H9 (cell line): ENCODE results near the gene GNAI1. TPM values are rescaled to one million over a fixed set of nuclear protein-coding genes. Genes with fewer than 3 reads are reported as not detected.

Source experiments
- DNase-seq: peaks from one replicate; pipeline ENCODE4 v3.0.0-alpha.2; 2017
- H2AFZ ChIP-seq: one replicate; pipeline ENCODE4 v1.6.1; 2013; ENCODE audit warnings: mild to moderate bottlenecking, low read length, control low read depth, moderate library complexity
- H2AK5ac ChIP-seq: 2 replicates; pipeline ENCODE4 v1.6.1; 2013; ENCODE audit warnings: low read length, control low read depth, mixed read lengths; ENCODE audit not compliant: insufficient read length
- H2BK120ac ChIP-seq: one replicate; pipeline ENCODE4 v1.6.1; 2013; ENCODE audit warnings: low read depth, mild to moderate bottlenecking, low read length, control low read depth, inconsistent platforms; ENCODE audit not compliant: poor library complexity, severe bottlenecking
- H2BK12ac ChIP-seq: 2 replicates; pipeline ENCODE4 v1.6.1; 2013; ENCODE audit warnings: low read length, control low read depth, mixed read lengths, low read depth; ENCODE audit not compliant: insufficient read length
- H2BK15ac ChIP-seq: 2 replicates; pipeline ENCODE4 v1.6.1; 2013; ENCODE audit warnings: low read depth, low read length, control low read depth
- H2BK20ac ChIP-seq: one replicate; pipeline ENCODE4 v1.6.1; 2013; ENCODE audit warnings: low read depth, mild to moderate bottlenecking, low read length, control low read depth, inconsistent platforms; ENCODE audit not compliant: poor library complexity, severe bottlenecking
- H2BK5ac ChIP-seq: 2 replicates; pipeline ENCODE4 v1.6.1; 2013; ENCODE audit warnings: low read length, control low read depth, mixed read lengths; ENCODE audit not compliant: insufficient read length
- H3K14ac ChIP-seq: 2 replicates; pipeline ENCODE4 v1.6.1; 2013; ENCODE audit warnings: low read length, control low read depth; ENCODE audit not compliant: insufficient read depth
- H3K18ac ChIP-seq: 2 replicates; pipeline ENCODE4 v1.6.1; 2013; ENCODE audit warnings: low read depth, mild to moderate bottlenecking, mixed read lengths, low read length, control low read depth; ENCODE audit not compliant: insufficient read length
- H3K23ac ChIP-seq: 2 replicates; pipeline ENCODE4 v1.6.1; 2013; ENCODE audit warnings: low read length, control low read depth, mixed read lengths, low read depth; ENCODE audit not compliant: insufficient read length
- H3K23me2 ChIP-seq: 2 replicates; pipeline ENCODE4 v1.6.1; 2013; ENCODE audit warnings: low read depth, mild to moderate bottlenecking, mixed read lengths, low read length, control low read depth; ENCODE audit not compliant: insufficient read length, poor library complexity, severe bottlenecking
- H3K27ac ChIP-seq: 2 replicates; pipeline ENCODE4 v1.5.1; 2013; ENCODE audit warnings: low read length, control low read depth, mixed read lengths, low read depth; ENCODE audit not compliant: insufficient read length
- H3K27me3 ChIP-seq: 2 replicates; pipeline ENCODE4 v1.6.1; 2013; ENCODE audit warnings: low read length, control low read depth, inconsistent platforms; ENCODE audit not compliant: insufficient read depth
- H3K4ac ChIP-seq: 2 replicates; pipeline ENCODE4 v1.6.1; 2013; ENCODE audit warnings: low read depth, mild to moderate bottlenecking, control low read depth, inconsistent platforms, low read length, moderate library complexity
- H3K4me1 ChIP-seq: 2 replicates; pipeline ENCODE4 v1.6.1; 2013; ENCODE audit warnings: low read length, control low read depth, inconsistent platforms; ENCODE audit not compliant: insufficient read depth
- H3K4me2 ChIP-seq: 2 replicates; pipeline ENCODE4 v1.6.1; 2013; ENCODE audit warnings: low read length, control low read depth, mixed read lengths; ENCODE audit not compliant: insufficient read length, insufficient read depth
- H3K56ac ChIP-seq: 2 replicates; pipeline ENCODE4 v1.6.1; 2013; ENCODE audit warnings: low read depth, mild to moderate bottlenecking, mixed read lengths, low read length, control low read depth; ENCODE audit not compliant: insufficient read length
- H3K79me1 ChIP-seq: 2 replicates; pipeline ENCODE4 v1.6.1; 2013; ENCODE audit warnings: low read depth, mild to moderate bottlenecking, moderate library complexity, low read length, control low read depth, inconsistent platforms; ENCODE audit not compliant: insufficient read depth, poor library complexity, severe bottlenecking
- H3K79me2 ChIP-seq: 2 replicates; pipeline ENCODE4 v1.6.1; 2013; ENCODE audit warnings: low read length, control low read depth, inconsistent platforms; ENCODE audit not compliant: insufficient read depth
- H3K9ac ChIP-seq: 2 replicates; pipeline ENCODE4 v1.6.1; 2013; ENCODE audit warnings: low read length, control low read depth, mixed read lengths; ENCODE audit not compliant: insufficient read length; ENCODE audit errors: extremely low read depth
- H3K9me3 ChIP-seq: one replicate; pipeline ENCODE4 v1.6.1; 2013; ENCODE audit warnings: low read depth, low read length, inconsistent platforms; ENCODE audit not compliant: control insufficient read depth
- H3T11ph ChIP-seq: one replicate; pipeline ENCODE4 v1.6.1; 2013; ENCODE audit warnings: mild to moderate bottlenecking, low read length, control low read depth, inconsistent platforms
- H4K20me1 ChIP-seq: one replicate; pipeline ENCODE4 v1.6.1; 2013; ENCODE audit not compliant: control insufficient read depth, insufficient read length, insufficient read depth
- H4K5ac ChIP-seq: 2 replicates; pipeline ENCODE4 v1.6.1; 2013; ENCODE audit warnings: low read depth, mild to moderate bottlenecking, mixed read lengths, low read length, control low read depth; ENCODE audit not compliant: insufficient read length
- H4K8ac ChIP-seq: replicated peaks from 2 replicates; pipeline ENCODE4 v1.6.1; 2013; ENCODE audit warnings: low read length, control low read depth, mixed read lengths, low read depth; ENCODE audit not compliant: insufficient read length
- H4K91ac ChIP-seq: 2 replicates; pipeline ENCODE4 v1.6.1; 2013; ENCODE audit warnings: low read depth, mild to moderate bottlenecking, moderate library complexity, mixed read lengths, low read length, control low read depth; ENCODE audit not compliant: insufficient read length
- H3K27ac Mint-ChIP-seq, 3 experiments: 2 replicates in 2 of 3; 3 replicates in 1 of 3; pipeline ENCODE4 v1.8.0; 2020 to 2021; ENCODE audit warnings: mixed read lengths in 3 of 3, mild to moderate bottlenecking in 1 of 3, moderate library complexity in 1 of 3
- H3K27me3 Mint-ChIP-seq: 2 replicates; pipeline ENCODE4 v1.8.0; 2021; ENCODE audit warnings: low read depth, mild to moderate bottlenecking, moderate library complexity, mixed read lengths
- H3K36me3 Mint-ChIP-seq, 3 experiments: 2 replicates in 2 of 3; 3 replicates in 1 of 3; pipeline ENCODE4 v1.8.0; 2020 to 2021; ENCODE audit warnings: low read depth in 3 of 3, mixed read lengths in 3 of 3; ENCODE audit not compliant: insufficient read depth in 1 of 3
- H3K4me1 Mint-ChIP-seq, 2 experiments: 2 replicates each; pipeline ENCODE4 v1.8.0; 2020; ENCODE audit warnings: mixed read lengths in 2 of 2
- H3K4me3 Mint-ChIP-seq, 2 experiments: 2 replicates in 1 of 2; 3 replicates in 1 of 2; pipeline ENCODE4 v1.8.0; 2020 to 2021; ENCODE audit warnings: mild to moderate bottlenecking in 2 of 2, mixed read lengths in 2 of 2, moderate library complexity in 1 of 2
- H3K9me3 Mint-ChIP-seq, 2 experiments: 2 replicates in 1 of 2; 3 replicates in 1 of 2; pipeline ENCODE4 v1.8.0; 2020; ENCODE audit warnings: mild to moderate bottlenecking in 2 of 2, mixed read lengths in 2 of 2, moderate library complexity in 1 of 2
- CTCF ChIP-seq: fragments of 200-600 bp; sonication (generic); conservative IDR thresholded peaks from 3 replicates; pipeline ENCODE4 v1.8.0; 2021; ENCODE audit warnings: antibody characterized with exemption, mild to moderate bottlenecking
- WGBS: extraction: QIAGEN DNeasy Blood & Tissue Kit; methylation state at CpG from one replicate; pipeline ENCODE4 v1.1.7; 2013; ENCODE audit warnings: missing lambda C conversion rate, low lambda C conversion rate, mixed read lengths; ENCODE audit not compliant: insufficient read length; ENCODE audit errors: extremely low coverage; 5-methylcytosine and 5-hydroxymethylcytosine counted together
- total RNA-seq: library from RNA; stranded (reverse); gene quantifications from 2 replicates; pipeline ENCODE4 v1.2.1, GENCODE V29; 2021

Gene GNAI1
- total RNA-seq, 1 experiment from 2014 or later = 14.1 TPM

- Histone ChIP-seq H3K27me3 (no peaks in the 10 kb centered on the region), H3K23me2 (no peaks in the 10 kb centered on the region), H3K14ac (no peak overlapping the region), H4K91ac (no peak overlapping the region), H2BK5ac (no peak overlapping the region), H3K9ac (no peak overlapping the region), H3T11ph (no peak overlapping the region), H2AFZ (no peak overlapping the region), H2BK12ac (no peak overlapping the region), H4K8ac (no peak overlapping the region), H3K9me3 (no peaks in the 10 kb centered on the region), H3K4me2 (no peak overlapping the region), H3K4ac (no peak overlapping the region), H4K20me1 (no peaks in the 10 kb centered on the region), H3K4me1 (no peaks in the 10 kb centered on the region), H2BK15ac (no peak overlapping the region), H3K79me1 (no peaks in the 10 kb centered on the region), H2AK5ac (no peak overlapping the region), H4K5ac (no peak overlapping the region), H3K18ac (no peak overlapping the region), H3K79me2 (no peaks in the 10 kb centered on the region), H3K56ac (no peak overlapping the region), H3K27ac (no peak overlapping the region), H3K23ac (no peak overlapping the region), H2BK120ac (no peak overlapping the region), H2BK20ac (no peak overlapping the region)
- no peak for TF ChIP-seq CTCF
- Mint-ChIP-seq H3K36me3 (peaks cover 0 to 17% (median 17%) of the 10 kb centered on the region in 3 experiments; a peak in 6 of 7 replicates), H3K27me3 (no peaks in the 10 kb centered on the region), H3K4me3 (no peak overlapping the region), H3K27ac (no peak overlapping the region), H3K4me1 (no peaks in the 10 kb centered on the region), H3K9me3 (no peaks in the 10 kb centered on the region)
- DNase-seq = no peak
- WGBS = no CpG with 5 or more reads among the region's 2 CpGs
These were observed 72.1 kb downstream of the GNAI1 start for GRCh38 chr7:80206763-80207162.
